NCI-H524 (cell line): ENCODE results near the gene ADAMTS14.

Experiments used
- DNase-seq, 2 experiments: peaks; one replicate each; lab custom pipeline; 2025; lab: John Stamatoyannopoulos, UW

Gene ADAMTS14

DNA sequence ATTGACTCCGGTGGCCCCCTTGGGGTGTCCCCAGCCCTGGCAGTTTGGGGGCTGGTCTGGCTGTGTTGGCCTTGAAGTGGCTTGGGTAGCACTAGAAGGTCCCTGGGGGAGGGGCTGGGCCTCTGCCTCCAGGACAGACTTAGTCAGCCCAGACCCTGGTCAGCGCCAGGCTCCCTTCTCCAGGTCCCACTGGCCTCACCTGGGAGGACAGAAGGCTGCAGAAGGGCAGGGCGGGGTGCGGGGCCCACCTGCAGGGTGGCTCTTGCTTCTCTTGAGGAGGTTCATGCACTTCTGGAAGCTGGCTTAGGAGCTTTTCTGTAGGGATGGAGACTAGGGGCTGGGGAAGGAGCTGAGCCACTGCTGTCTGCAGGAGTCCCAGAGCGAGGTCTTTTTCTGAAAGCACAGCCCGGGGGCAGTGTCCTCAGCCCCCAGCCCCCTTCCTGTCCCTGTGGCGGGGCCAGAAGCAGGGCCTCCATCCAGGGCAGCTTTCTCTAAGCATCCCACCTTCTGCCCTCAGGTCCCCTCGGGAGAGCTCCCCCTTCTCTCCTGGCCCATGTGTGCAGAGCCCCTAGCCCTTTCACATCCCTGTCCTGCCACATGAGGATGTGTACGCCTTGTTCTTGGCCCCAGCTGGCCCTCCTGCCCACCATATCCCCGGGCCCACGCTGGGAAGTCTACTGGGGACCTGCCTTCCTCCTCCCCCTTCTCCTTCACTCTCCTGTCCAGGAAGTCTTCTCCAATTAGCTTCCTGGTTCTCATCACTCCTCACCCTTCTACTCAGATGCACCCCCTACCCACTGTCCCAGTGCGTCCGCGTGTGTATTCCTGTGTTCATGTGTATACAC is 101.9 kb downstream of the ADAMTS14 start:
- no peak for DNase-seq

DNA sequence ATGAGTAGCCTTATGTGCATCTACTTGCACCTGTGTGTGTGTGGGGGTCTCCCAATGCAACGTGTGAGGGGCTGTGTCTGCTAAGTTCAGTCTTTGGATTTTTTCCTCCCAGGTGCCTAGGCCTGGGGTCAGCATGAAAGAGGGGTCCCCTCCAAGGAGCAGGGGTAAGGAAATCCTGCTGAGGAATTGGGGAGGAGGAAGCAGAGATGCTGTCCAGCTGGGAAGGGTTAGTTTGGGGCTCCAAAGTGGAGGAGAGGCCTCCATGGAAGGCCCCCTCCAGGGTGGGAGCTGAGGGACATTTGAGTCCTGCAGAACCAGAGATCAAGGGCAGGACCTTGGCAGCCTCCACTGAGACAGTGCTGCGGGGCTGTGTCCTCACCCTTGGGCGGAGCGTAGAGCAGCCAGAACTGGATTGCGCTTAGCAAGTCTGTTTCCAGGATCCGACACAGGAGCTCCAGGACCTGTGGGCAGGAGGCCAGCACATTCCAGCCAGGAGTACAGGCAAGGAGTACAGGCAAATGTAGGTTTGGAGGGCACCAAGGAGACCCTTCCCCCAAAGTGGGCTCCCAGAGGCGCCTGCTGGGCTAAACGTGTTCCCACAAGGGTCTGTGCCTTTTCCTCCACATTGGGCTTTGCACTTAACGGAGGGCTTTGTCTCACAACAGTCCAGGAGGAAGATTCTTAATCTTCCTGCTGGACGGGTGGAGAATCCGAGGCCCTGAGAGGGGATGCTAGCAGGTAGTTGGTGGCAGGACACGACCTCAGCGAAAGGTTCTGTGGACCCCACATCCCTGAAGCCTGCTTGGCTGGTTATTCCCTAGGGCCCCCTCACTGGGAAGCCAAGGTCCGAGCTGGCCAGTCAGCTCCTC is 102.7 kb downstream of the ADAMTS14 start:
- DNase-seq = no peak

DNA sequence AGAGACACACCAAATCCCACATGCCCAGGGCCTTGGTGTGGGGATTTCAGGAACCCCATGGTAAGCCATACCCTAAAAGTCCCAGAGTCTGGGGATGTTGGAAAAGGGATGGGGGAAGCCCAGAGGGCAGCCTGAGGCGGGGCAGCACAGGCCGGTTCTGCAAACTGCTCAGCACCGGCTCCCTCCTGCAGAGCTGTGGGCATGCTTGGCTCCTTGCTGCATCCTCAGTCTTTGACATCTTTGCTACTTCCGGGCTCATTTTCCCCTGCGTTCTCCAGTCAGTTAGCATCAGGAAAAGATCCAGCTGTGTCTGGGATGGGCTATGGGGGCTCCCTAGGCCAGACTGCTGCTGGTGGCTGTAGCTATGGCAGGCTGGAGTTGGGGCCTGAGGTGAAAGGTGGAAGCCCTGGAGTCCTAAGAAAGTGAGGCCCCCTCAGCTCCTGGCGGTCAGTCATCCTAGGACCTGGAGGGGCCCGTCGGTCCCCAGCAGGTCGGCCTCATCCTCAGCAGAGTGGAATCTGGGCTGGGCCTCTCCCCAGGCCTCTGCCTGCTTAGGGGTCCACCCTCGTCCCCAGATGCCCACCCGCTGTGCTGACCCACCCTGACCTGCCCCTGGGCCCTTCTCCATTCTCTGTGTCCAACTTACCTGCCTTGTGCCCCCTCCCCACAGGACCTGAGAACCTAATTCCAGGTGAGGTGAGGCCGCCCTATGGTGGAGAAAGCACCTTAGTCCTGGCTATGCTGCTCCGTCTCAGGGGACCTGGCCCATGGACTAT is 103.6 kb downstream of the ADAMTS14 start:
- DNase-seq = no peak

DNA sequence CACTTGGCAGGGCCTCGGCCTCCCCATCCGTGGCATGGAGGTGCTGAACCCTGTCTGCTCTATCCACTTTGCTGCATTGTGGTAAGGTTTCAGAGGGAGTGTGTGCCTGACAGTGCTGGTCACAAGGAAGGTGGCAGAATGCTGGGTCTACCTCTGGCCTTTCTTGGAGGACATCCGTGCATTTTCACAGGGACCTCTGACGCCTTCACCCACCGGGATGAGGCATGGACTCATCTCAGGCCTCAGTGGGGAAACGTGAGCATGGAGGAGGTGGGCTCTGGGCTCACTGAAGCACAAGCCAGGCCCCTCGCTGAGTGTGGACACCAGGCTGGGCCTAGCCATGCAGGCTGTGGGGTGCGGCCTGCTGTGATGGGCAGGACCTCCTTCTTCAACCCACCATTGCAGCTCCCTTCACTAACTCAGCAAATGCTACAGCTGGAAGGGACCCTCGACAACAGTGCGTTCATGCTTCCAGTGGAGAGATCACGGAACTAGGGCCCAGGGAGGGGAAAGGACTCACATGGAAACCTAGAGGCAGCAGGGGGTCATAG is 104.2 kb downstream of the ADAMTS14 start:
- DNase-seq = no peak

DNA sequence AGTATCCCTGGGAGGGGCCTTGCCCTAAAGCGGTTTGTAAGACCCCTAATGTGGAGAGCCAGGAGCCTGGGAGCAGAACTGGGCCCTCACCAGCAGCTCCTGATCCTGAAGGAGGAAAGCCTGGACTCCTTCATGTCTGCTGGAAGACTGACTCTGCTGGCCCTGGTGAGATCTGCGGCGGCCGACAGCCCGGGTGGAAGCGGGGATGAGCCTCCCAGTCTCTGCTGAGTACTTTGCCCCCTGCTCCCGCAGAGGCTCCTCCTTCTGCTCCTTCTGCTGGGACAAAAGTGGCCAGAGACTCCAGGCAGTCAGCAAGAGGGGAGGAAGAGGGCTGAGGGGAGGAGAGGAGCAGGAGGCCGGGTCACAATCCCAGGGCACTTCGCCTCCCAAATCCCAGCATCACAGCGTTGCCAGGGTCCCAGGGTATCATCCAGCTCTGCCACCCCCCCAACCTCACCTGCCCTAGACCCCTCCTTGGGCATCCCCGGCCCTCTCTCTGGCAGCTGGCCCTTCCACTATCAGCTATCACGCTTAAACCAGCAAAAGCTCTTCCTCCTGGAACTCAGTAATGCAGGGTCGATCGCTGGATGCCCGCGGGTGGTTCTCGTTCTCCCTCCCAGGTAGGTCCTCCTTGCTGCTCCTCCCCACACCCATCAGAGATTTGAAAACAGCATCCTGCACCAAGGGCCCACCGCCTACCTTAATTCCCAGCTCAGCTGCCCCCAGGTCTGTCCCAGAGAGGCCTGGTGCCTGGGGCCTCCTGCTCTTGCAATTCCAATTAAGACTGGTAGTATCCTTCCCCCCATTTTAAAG is 105.0 kb downstream of the ADAMTS14 start:
- DNase-seq = no peak

DNA sequence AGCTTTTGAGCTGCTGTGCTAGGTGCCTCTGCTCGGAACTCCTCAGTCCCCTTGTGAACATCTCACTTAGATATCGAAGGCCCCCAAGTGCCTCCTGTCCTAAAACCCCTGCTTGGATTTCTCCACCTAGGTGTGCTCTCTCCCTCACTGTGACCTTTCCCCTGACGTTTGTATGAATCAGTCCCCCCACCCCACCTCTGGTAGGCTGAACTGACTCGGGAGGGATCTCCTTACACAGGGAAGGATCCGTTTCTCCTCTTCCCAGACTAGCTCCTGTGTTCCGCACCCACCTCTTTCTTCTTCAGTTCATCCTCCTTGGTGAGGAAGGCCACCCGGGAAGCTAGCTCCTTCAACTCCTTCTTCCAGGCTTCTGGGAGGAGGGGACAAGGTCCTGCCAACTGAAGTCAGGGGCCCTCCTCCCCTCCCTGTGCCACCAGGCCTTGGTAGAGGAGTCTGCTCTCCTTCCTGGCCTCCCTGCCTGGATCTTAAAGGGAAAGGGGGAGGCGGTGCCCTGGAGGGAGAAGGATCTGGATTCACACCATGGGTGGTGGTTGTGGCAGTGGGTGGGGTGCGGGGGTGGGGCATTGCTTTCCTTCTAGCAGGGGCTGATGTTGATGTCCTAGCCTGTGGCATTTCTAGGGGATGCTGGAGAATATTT is 106.1 kb downstream of the ADAMTS14 start:
- no peak for DNase-seq

DNA sequence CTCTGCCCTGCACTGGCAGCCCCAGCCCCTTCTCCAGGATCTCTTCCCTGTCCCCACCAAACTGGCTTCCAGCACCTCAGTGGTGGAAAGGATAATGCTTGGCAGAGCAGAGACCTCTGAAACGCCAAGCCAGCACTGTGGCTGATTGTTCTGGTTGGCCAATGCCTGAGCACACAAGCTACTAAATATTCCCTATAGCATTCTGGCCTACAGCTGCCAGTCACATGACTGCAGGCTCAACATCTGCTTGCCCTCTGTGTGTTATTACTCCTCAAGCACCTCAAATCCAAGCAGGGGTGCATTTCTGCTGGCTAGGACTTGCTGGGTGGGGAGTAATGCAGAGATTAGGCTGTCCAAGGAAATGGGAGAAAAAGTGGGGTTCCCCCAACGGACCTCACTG is 106.8 kb downstream of the ADAMTS14 start:
- no peak for DNase-seq

DNA sequence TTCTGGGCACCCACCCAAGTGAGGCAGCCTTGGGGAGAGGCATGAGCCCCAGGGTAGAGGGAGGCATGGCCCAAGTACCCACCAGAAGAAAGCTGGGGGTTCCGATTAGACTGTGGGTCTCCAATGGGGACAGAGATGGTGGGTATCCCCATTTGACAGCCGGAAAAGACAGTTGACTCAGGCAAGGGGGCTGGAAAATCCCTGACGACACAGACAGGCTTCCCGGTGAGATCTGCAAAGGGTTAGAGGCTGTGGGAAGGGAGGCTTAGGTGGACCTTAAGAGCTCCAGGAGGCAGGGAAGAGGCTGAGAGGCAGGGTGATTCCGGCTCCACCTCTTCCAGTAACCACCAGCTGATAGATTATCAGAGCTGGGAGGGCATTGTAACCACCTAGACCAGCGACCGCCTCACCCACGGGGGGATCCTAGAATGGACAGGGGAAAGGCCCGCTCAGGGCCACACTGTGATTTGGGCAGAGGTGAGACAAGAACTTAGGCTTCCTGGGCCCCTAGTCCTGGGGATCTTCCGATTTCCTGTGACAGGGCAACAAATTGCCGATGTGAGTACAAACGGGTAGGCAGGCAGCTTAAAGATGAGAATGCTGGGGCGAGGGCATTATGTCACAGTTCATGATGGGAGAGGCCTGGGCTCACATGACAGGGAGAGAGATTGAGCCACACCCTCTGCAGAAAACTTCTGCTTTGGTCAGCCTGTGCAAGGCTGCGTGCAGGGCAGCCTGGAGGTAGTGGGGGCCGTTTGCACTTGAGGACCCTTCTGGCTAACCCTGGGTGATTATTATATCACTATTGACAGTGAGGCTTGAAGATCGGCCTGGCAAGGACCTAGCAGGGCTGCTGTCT is 107.4 kb downstream of the ADAMTS14 start:
- no peak for DNase-seq

DNA sequence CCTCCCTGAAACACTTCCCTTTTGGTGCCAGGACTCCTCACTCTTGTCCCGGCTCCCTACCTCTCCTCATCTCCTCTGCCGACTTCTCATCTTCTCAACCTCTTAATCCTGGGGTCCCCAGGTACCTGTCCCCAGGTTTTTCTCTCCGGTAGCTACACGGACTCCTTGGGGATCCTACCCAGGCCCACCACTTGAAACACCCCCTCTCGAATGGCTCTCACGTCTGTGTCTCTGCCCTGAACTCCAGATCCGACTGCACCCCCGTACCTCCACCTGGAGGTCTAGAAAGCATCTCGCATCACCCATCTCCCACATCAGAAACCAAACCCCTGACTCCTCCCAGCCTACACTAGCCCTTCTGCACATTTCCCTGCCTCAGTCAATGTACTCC is 108.1 kb downstream of the ADAMTS14 start:
- DNase-seq = no peak

DNA sequence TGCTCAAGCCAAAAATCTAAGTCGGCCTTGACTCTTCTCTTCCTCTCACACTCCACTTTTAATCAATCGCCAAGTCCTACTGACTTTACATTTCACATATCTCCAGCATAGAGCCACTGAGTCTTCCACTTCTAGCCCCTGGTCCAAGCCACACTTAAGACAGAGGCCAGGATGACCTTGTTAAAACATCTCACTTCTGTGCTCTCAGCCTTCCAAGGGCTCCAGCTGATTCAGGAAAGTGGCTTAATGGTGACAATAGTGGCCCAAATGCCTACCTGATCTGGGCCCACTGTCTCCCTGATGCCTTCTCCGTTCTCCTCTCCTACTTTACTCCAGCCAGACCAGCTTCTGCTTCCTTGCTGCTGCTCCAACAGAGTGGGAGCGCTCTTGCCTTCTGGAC is 108.5 kb downstream of the ADAMTS14 start:
- DNase-seq = no peak

DNA sequence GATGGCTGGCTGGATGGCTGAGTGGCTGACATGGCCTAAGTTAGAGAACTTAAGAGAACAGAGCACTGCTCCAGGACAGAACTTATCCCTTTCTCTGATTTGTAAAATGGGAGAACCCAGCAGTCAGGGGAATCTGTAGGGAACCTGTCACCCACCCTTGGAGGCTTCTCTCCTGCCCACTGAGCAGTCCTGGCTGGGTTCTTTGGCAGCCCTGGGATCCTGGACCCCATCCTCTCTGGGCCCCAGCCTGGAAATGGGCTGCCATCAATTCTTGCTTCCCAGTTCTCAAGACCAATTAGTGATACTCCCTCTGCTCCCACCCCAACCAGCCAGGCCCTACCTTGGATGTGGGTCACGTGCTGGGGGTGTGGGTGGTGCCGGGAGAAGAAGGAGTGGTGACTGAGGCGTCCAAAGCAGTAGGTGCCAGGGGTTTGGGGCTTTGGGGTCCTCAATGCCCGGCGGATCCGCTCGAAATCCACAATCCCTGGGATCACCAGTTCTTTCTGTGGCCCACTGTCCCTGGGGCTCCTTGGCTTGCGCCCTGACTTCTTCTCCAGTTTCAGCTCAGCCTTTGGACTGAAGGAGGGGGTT is 109.2 kb downstream of the ADAMTS14 start:
- no peak for DNase-seq

DNA sequence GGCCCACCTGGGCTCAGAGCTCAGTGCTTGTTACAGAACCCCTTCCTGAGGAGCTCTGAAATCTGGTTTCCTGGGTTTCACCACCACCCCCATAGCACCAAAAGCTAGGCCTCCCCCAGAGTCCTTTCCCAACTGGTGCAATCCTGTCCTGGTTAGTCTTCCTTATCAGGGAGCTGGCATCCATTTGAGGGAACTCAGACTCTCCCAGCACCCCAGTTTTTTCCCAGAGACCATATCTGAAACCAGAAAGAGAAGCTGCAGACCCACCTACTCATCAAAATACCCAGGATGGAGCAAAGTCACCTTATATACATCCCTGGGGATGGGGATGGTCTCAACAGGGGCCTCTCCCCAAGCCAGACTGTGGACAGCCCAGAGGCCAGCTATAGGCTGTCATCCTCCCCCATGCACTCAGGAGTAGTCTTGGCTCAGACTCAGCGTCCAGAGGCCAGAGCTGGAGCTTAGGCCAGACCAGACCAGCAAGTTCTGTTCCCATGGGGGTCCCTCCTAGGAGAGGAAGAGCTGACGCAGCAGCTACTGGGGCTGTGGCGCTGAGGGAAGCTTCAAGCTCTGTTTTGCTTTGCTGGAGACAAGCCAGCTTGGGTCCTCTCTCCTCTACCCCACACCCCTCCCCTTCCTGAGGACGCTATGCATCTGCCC is 109.9 kb downstream of the ADAMTS14 start:
- DNase-seq = no peak

DNA sequence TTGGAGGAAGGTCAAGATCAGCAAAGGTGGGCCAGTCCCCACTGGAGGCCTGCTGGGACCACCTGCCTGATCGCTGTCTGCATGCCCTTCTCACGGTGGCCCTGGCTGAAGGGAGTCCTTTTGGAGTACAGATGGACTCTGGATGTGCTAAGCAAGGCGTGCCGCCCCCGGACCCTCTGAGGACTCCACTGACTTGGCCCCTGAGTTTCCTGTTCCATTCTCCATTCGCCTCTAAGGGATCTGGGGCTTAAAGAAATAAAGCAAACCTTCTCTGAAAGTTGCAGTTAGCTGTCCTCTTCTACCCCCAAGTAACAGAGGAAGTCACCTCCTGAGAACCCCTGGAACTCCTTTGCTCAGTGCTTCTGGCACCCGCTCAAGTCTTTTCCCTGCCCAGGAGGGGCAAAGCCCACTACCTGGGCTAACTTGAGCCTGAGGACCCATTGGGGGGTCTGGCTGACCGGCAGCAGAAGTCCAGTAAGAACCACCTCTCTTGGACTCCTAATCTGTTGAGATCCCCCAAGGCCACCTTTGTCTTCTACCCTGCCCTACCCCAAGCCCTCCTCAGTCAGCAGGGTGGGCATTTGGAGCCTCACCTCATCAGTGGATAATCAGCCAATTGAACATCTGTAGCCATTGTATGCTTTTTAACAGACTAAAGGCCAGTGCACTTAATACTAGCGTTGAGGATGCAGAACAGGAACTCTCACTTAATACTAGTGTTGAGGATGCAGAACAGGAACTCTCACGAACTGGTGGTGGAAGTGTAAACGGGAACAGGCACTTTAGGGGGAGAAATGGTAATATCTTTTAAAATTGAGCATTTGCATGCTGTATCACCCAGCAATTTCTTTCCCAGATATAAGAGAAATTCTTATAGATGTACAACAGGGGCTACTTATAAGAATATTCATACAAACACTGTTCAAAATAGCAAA is 110.7 kb downstream of the ADAMTS14 start:
- DNase-seq = no peak

DNA sequence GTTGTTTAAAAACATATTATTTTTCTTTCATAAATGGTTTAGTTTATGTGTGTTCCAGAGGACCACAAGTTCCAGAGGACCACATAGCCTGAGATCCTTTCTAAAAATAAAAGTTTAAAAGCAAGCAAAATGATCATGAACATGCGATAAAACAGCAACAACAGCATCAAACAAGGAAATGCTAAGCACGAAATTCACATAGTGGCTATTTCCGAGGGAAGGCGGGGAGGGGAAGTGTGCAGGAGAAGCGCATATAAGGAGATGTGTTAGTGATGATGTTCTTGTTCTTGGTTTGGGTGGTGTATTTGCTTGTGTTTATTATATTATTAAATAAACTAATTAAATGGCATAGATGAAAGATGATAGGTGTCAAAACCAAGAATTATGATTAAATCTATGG is 111.7 kb downstream of the ADAMTS14 start:
- no peak for DNase-seq

DNA sequence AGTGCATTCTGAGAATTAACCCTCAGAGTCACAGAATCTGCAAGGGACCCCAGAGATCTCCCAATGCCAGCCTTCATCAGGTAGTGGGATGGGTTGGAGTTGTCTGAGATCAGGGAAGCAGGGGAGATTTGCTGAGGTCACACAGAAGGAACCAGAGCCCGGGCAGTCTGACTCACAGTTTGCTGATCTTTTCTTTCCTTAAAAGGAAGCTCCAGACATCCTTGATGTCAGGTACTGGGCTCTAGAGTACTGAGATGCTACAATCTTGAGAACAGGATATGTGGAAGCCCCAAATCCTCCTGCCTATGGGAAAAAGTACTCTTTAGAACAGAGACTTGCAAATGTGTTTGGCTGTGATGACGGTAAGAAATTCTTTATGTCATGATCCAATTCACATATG is 112.2 kb downstream of the ADAMTS14 start:
- no peak for DNase-seq

DNA sequence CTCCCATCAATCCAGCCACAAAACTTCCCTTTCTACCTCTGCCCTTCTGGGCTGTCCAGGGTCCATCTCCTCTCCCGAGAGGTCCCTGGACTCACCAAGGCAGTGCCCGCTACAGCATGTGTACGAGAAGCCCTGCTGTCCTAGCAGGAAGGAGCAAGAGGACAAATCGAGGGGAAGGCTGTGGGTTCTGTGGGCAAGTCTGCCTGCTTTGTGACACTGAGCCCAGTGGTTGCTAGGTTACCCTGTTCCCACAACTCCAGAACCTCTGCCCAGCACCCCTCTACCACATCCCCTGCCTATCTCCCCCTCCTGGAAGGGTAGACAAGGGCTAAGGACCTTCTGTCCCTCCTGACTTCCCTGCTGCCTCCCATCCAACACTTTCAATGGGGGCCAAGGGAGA is 112.9 kb downstream of the ADAMTS14 start, which contains the start of gene TBATA:
TSS of gene TBATA (minus strand) at position 188 of the 400 bp plus-strand sequence. CDS start 1,998 bp downstream, outside the sequence.
- DNase-seq = no peak

DNA sequence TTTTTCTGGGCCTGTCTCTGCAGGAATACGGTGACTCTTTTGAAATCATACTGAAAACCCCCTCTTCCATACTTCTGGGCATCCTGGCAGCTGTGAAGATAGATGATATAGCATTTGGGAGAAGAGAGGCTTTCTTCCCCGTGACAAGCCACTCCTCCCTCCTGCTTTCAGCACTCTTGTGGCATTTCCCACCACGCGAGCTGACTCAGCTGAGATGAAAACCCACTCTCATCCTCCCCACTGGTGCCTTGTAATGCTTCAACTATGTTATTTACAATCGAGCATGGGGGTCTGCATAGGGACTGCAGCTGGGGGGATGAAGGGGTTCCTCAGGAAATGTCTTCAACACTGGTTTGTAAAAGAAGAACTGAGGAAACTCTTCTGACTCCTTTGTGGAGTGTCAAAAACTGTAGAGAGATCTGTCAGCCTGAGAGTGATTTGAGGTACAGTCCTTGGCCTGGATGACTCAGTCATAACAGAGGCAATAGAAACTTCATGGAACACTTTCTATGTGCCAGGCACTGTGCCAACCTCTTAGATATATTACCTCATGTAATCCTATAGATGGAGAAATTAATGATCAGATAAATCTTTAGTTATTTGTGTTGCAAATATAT is 114.6 kb downstream of the ADAMTS14 start:
- DNase-seq = no peak
